ENCODE results near the gene HDAC11. TPM values are rescaled to one million over a fixed set of nuclear protein-coding genes. Genes with fewer than 3 reads are reported as not detected.
"Not testable (repeated sequence)": the region's sequence is repeated elsewhere in the genome, so short reads cannot be mapped to it uniquely, and the experiment has no call there.

HDAC11 gene
- polyA plus RNA-seq, 1 donor (not counting 4 experiments of a cell fraction or from before 2014, with no cell fraction given) = 12.6 TPM

GRCh38 chr3:13498354-13499060 lies 18.4 kb downstream of the HDAC11 start:
- no peaks in the 10 kb centered on the region for H3K79me2 ChIP-seq (ENCODE audit: control insufficient read depth, insufficient read depth, low read length)
- FAIRE-seq (no peak), DNase-seq (ENCODE audit: low read depth, low spot score) (no peak)
- peaks cover 0 to under 1% of the 10 kb centered on the region in 2 experiments for H3K36me3 ChIP-seq (ENCODE audit: control insufficient read depth in 2 of 2, extremely low read depth in 1 of 2, insufficient read depth in 2 of 2, low read length in 2 of 2)
- H3K9ac ChIP-seq (ENCODE audit: control insufficient read depth, extremely low read depth, insufficient read depth, low read length) = no peak overlapping the region
- no peak overlapping the region for H3K27ac ChIP-seq (ENCODE audit: control insufficient read depth, insufficient read depth, low read length)
- H3K4me1 ChIP-seq (ENCODE audit: control insufficient read depth, extremely low read depth, insufficient read depth, low read length) = peaks cover 13% of the 10 kb centered on the region
- no peaks in the 10 kb centered on the region for H3K27me3 ChIP-seq (ENCODE audit: control insufficient read depth, extremely low read depth, insufficient read depth, low read length)
- dilution Hi-C loops (cut with MboI; ENCODE audit: extremely low pct_ligation_motif_present, low sequenced_read_pairs) = no loop called here
- no peaks in the 10 kb centered on the region for H3K9me3 ChIP-seq (ENCODE audit: control insufficient read depth, low read depth, low read length)
- H4K20me1 ChIP-seq (ENCODE audit: control insufficient read depth, extremely low read depth, insufficient read depth, low read length) = no peaks in the 10 kb centered on the region
- TF ChIP-seq EZH2 (IDR thresholded peaks at IDR 0.05; ENCODE audit: low read length) (no peak), CTCF (optimal IDR thresholded peaks at IDR 0.05 in 1 of 3, IDR thresholded peaks at IDR 0.05 in 1 of 3, conservative IDR thresholded peaks at IDR 0.05 in 1 of 3; ENCODE audit: extremely low read depth in 1 of 3, insufficient read depth in 2 of 3, low read length in 3 of 3) (no peak)
- no peak overlapping the region for H3K4me2 ChIP-seq (ENCODE audit: control insufficient read depth, extremely low read depth, insufficient read depth, low read depth, low read length)
- no peak overlapping the region for H3K4me3 ChIP-seq (ENCODE audit: control insufficient read depth in 2 of 3, extremely low read depth in 1 of 3, insufficient read depth in 2 of 3, low read depth in 1 of 3, low read length in 3 of 3)
- no peaks in the 10 kb centered on the region for H3K9me1 ChIP-seq (ENCODE audit: control insufficient read depth, extremely low read depth, insufficient read depth, low read length)
- H2AFZ ChIP-seq (ENCODE audit: control insufficient read depth, low read length) = no peak overlapping the region

GRCh38 chr3:13499246-13499645 lies 19.1 kb downstream of the HDAC11 start:
- peaks cover 13% of the 10 kb centered on the region for H3K4me1 ChIP-seq (ENCODE audit: control insufficient read depth, extremely low read depth, insufficient read depth, low read length)
- H3K4me2 ChIP-seq (ENCODE audit: control insufficient read depth, extremely low read depth, insufficient read depth, low read depth, low read length); DNase-seq (ENCODE audit: low read depth, low spot score); H3K27me3 ChIP-seq (ENCODE audit: control insufficient read depth, extremely low read depth, insufficient read depth, low read length); dilution Hi-C loops (cut with MboI; ENCODE audit: extremely low pct_ligation_motif_present, low sequenced_read_pairs); H3K9me3 ChIP-seq (ENCODE audit: control insufficient read depth, low read depth, low read length); FAIRE-seq; H3K9ac ChIP-seq (ENCODE audit: control insufficient read depth, extremely low read depth, insufficient read depth, low read length); H3K27ac ChIP-seq (ENCODE audit: control insufficient read depth, insufficient read depth, low read length); H3K79me2 ChIP-seq (ENCODE audit: control insufficient read depth, insufficient read depth, low read length); H4K20me1 ChIP-seq (ENCODE audit: control insufficient read depth, extremely low read depth, insufficient read depth, low read length); H3K4me3 ChIP-seq (ENCODE audit: control insufficient read depth in 2 of 3, extremely low read depth in 1 of 3, insufficient read depth in 2 of 3, low read depth in 1 of 3, low read length in 3 of 3); H2AFZ ChIP-seq (ENCODE audit: control insufficient read depth, low read length); H3K9me1 ChIP-seq (ENCODE audit: control insufficient read depth, extremely low read depth, insufficient read depth, low read length); H3K36me3 ChIP-seq (ENCODE audit: control insufficient read depth in 2 of 2, extremely low read depth in 1 of 2, insufficient read depth in 2 of 2, low read length in 2 of 2): not testable (repeated sequence)
